ENCODE results near the gene P2RX7.
"Not testable (repeated sequence)": the region's sequence is repeated elsewhere in the genome, so short reads cannot be mapped to it uniquely, and the experiment has no call there.

Gene P2RX7

DNA sequence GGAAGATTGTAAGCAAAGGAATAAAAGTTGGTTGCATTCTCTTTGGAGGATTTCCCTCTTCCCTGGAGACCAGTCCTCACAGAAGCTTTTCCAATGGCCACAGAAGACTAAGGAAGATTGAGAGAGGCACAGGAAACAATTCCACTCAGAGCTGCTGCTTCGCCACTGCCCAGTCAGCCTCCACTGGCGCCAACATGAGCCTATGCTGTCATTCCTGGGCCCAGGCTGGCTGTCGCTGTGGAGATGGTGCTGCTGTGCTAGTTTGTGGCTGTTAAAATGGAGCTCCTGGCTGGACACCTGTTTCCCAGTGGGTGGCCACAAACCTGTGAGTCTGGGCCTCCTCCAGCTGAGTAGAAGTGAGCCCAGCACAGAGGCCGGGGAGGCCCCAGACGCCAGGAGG, 6.6 kb downstream of the P2RX7 start:
- DNase-seq, result no peak

- no peak for DNase-seq
These were observed 9.7 kb downstream of the P2RX7 start for GRCh38 chr12:121142171-121142950.

GRCh38 chr12:121144416-121144914, 11.8 kb downstream of the P2RX7 start:
- DNase-seq, result peak; percentile 81

DNA sequence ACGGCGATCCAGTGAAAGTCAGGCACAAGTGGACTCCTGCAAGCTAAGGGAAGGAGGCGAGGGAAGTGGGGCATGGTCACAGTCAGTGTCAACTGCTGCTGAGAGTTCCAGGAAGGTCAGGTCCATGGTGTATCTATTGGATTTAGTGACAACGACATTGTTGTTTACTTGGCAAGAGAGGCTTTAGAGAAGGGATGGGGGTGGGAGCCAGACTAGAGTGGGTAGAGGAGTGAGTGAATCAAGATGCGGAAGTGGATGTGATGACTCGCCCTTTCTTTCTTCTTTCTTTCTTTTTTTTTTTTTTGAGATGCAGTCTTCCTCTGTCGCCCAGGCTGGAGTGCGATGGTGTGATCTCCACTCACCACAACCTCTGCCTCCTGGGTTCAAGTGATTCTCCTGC, 12.5 kb downstream of the P2RX7 start:
- peak; percentile 49 for DNase-seq

GRCh38 chr12:121149289-121149688, 16.6 kb downstream of the P2RX7 start:
- DNase-seq, result not testable (repeated sequence)

DNA sequence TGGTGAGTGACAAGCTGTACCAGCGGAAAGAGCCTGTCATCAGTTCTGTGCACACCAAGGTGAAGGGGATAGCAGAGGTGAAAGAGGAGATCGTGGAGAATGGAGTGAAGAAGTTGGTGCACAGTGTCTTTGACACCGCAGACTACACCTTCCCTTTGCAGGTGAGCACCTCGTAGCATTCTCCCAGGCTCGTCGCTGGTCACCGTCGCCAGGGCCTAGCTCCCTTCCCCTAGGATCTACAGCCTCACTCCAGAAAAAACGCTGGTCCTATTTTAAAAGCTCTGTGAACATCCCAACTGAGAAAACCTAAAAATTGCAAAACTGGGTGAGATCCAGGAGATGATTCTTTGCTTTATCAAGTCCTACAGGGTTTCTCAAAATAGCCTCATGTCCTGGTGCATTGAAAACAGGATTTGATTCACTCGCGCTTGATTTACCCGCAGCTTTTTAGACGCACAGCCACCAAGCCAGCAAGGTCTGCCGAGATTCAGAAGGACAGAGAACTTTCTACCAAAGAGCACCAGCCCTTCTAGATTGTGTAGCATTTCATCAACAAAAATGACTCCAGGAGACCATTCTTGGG, 22.2 kb downstream of the P2RX7 start:
- DNase-seq, result no peak

DNA sequence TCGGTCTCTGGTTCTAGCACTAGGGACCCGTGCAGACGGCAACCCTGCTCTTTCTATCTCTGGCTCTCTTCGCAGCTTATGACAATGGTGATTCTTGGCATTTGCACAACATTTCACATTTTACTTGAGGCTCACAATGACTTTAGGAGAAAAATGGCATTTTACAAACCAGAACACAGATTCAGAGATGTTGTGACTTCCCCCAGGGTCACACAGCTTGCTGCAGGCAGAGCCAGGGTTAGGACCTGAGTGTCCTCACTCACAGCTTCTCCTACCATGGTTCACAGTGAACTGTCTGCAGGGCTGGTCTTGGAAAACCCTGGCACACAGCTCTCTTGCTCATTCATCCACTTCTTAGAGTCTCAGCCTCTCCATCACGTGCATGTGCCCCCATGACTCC, 23.7 kb downstream of the P2RX7 start:
- no peak for DNase-seq

- DNase-seq, result no peak
These were observed 25.4 kb downstream of the P2RX7 start for GRCh38 chr12:121158085-121158484.

DNA sequence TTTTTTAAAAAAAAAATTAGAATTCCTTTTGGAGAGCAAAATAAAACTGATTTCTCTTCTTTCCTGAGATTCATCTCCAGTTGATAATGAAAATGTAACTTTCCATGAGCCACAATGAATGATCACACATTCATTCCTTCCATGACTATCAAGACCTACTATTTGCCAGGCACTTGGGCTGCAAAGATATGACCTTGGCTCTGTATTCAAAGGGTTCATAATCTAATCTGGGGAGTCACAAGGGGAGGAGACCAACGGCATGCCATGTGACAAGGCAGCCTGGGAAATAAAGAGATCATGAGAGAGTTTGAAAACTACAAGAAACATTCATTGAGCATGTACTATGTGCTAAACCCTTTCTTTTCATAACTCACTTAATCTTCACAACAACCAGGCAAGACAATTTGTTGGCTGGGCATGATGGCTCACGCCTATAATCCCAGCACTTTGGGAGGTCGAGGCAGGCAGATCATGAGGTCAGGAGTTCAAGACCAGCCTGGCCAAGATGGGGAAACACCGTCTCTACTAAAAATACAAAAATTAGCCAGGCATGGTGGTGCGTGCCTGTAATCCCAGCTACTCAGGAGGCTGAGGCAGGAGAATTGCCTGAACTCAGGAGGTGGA, 26.2 kb downstream of the P2RX7 start:
- not testable (repeated sequence) for DNase-seq

GRCh38 chr12:121159467-121160307, 27.0 kb downstream of the P2RX7 start:
- DNase-seq, result no peak

GRCh38 chr12:121162384-121162783, 29.7 kb downstream of the P2RX7 start:
- DNase-seq, result no peak

DNA sequence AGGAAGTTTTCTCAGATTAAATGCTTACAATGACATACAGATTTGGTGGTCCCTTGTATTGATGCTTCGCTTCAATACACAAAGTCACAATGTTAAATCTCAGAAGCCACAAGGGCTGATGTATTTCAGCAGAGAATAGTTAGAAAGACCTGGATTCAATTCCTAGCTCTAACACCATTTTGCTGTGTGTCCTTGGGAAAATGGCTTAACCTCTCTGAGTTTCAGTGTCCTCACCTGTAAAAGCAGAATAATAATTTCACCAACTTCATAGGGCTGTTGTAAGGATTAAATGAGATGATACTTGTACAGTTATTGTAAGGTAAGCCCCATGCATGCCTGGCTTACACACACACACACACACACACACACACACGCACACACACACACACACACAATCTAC, 30.3 kb downstream of the P2RX7 start:
- DNase-seq, result no peak

- DNase-seq, result not testable (repeated sequence)
These were observed 32.2 kb downstream of the P2RX7 start for GRCh38 chr12:121164839-121165238.

- DNase-seq, result no peak
These were observed 32.6 kb downstream of the P2RX7 start for GRCh38 chr12:121165316-121165715.

- no peak for DNase-seq
These were observed 33.7 kb downstream of the P2RX7 start for GRCh38 chr12:121166356-121166755.

GRCh38 chr12:121167232-121167820, 34.6 kb downstream of the P2RX7 start:
- no peak for DNase-seq

DNA sequence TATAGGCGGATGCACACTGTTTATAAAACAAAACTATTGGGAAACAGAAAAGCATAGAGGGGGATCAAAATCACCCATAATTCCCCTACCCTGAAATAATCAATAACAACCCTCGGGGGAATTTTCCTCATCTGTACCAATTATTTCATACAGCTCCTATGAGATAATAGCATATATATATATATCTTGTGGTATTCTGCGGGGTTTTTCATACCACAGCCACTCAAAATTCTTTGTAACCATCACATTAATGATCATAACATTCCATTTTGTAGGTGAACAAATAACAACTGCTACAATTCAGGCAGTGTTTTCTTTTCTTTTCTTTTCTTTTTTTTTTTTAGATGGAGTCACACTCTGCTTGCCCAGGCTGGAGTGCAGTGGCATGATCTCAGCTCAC, 35.3 kb downstream of the P2RX7 start:
- no peak for DNase-seq

GRCh38 chr12:121170151-121170550, 37.5 kb downstream of the P2RX7 start:
- DNase-seq, result no peak

DNA sequence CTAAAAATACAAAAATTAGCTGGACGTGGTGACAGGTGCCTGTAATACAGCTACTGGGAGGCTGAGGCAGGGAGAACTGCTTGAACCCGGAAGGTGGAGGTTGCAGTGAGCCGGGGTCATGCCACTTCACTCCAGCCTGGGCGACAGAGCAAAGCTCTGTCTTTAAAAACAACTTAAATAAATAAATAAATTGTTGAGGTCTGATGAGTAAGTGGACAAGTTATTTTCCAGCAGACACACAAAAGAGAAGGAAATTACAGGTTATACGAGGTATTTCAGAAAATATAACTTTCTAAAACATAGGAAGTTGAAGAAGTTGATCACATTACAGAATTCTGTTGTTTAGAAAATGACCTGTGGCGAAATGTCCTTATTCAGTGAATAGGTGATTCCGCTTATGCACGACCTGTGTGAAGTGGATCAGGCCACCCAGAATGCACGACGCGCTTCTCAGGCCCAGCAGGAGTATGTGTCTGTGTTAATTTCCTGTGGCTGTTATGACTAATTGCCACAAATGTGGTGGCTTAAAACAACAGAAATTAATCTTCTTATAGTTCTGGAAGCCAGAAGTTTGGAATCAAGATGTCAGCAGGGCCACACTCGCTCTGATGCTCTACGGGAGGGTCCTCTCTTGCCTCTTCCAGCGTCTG, 38.1 kb downstream of the P2RX7 start:
- no peak for DNase-seq

- no peak for DNase-seq
These were observed 39.5 kb downstream of the P2RX7 start for GRCh38 chr12:121172145-121172544.

DNA sequence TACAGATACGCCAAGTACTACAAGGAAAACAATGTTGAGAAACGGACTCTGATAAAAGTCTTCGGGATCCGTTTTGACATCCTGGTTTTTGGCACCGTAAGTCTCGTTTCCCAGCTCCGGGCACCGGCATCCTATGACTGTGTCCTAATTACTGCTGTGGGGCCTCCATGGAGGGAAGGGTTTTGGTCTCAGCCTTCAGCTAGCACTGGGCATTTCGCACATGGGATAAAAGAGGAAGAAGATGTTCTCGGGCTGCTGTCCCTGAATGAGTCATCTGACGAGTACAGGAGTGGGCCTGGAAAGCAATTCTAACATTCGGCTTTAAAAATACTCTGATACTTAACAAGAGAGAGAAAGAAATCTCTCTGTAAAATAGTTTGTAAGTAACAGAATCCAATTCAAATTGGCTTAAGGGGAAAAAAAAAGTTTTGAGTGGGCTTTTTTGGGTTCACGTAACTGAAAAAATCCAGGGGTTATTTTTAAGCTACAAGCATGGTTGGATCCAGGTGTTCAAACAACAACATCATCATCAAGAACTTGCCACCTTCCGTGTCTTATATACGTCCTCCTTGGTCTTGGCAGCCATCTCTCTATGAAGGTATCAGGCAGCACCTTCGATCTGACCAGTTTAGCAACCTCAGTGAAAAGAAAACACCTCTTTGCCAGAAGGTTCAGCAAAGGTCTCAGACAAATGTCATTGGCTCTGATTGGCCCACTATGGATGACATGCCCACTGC, 42.9 kb downstream of the P2RX7 start:
- no peak for DNase-seq
